Esophagus muscularis mucosa (tissue), 4 donors: Measurements from ENCODE around the gene KATNAL1. TPM values are rescaled to one million over a fixed set of nuclear protein-coding genes. Genes with fewer than 3 reads are reported as not detected.

Experiments
- DNase-seq: peaks from one replicate; pipeline ENCODE4 v3.0.0-alpha.2; 2017; ENCODE audit errors: extremely low spot score
- H3K27ac ChIP-seq, 4 donors: fragments of 200-600 bp; sonication (generic); replicated peaks in 1 of 4; 1 replicate in 3 of 4; 2 replicates in 1 of 4; pipeline ENCODE4 v1.5.1; 2016 to 2019; ENCODE audit warnings: mild to moderate bottlenecking in 1 of 4
- H3K27me3 ChIP-seq, 4 donors: fragments of 200-600 bp; sonication (generic); one replicate each; pipeline versions ENCODE4 v1.5.1 to v1.6.0; 2016 to 2019
- H3K36me3 ChIP-seq, 4 donors: fragments of 200-600 bp; sonication (generic); one replicate each; pipeline ENCODE4 v1.5.1; 2016 to 2019
- H3K4me1 ChIP-seq, 4 donors: fragments of 200-600 bp; sonication (generic); one replicate each; pipeline ENCODE4 v1.5.1; 2016 to 2019
- H3K4me3 ChIP-seq, 4 donors: fragments of 200-600 bp; sonication (generic); 1 replicate in 2 of 4; 2 replicates in 2 of 4; pipeline ENCODE4 v1.5.1; 2016 to 2019; ENCODE audit warnings: mild to moderate bottlenecking in 4 of 4, moderate library complexity in 1 of 4
- H3K9me3 ChIP-seq, 4 donors: fragments of 200-600 bp; sonication (generic); 1 replicate in 3 of 4; 2 replicates in 1 of 4; pipeline ENCODE4 v1.5.1; 2016 to 2019
- CTCF ChIP-seq, 3 experiments: fragments of 200-600 bp in 2 of 3; fragments of 450-650 bp in 1 of 3; sonication (generic) in 2 of 3; IDR thresholded peaks; one replicate each; pipeline ENCODE4 v1.5.1; 2017 to 2019; ENCODE audit warnings: antibody characterized with exemption in 3 of 3, mild to moderate bottlenecking in 2 of 3, moderate library complexity in 1 of 3
- EP300 ChIP-seq: sonication (generic); formaldehyde crosslinking; IDR thresholded peaks from one replicate; pipeline ENCODE4 v1.6.1; 2017; ENCODE audit warnings: antibody characterized with exemption
- POLR2A ChIP-seq: fragments of 450-650 bp; IDR thresholded peaks from one replicate; pipeline ENCODE4 v1.6.1; 2017; ENCODE audit warnings: antibody characterized with exemption, moderate library complexity, mild to moderate bottlenecking, low read depth
- POLR2AphosphoS5 ChIP-seq, 2 donors: sonication (generic); formaldehyde crosslinking; IDR thresholded peaks; one replicate each; pipeline ENCODE4 v1.6.1; 2017; ENCODE audit warnings: antibody characterized with exemption in 2 of 2
- WGBS: methylation state at CpG from one replicate; pipeline ENCODE4 v1.1.5; 2018; 5-methylcytosine and 5-hydroxymethylcytosine counted together
- intact Hi-C: fragments of 100-400 bp; cut with DNase I; formaldehyde crosslinking; loops from one replicate; pipeline ENCODE4 v1.15.1; 2023
- total RNA-seq, 4 donors: library from RNA; depleted of rRNA; stranded (reverse); fragments of >200 nt; gene quantifications; one replicate each; pipeline versions ENCODE4 v1.1.0 to v1.2.1, GENCODE V29; 2016

The KATNAL1 gene
- total RNA-seq, 4 donors from 2014 or later, result 30.6 to 43.0 (median 40.0) TPM

- 57% methylated on average over 3 of the region's 3 CpGs for WGBS
- intact Hi-C loops, result no loop called here
- TF ChIP-seq POLR2AphosphoS5 (IDR thresholded peaks at IDR 0.05) (no peak), CTCF (IDR thresholded peaks at IDR 0.05) (no peak), EP300 (no peak), POLR2A (no peak)
Measured at GRCh38 chr13:30333616-30334015, 26.3 kb upstream of the KATNAL1 start.

GRCh38 chr13:30332456-30333143, 25.2 kb upstream of the KATNAL1 start:
- Histone ChIP-seq H3K36me3 (no peaks in the 10 kb centered on the region), H3K27ac (peak overlapping the region in 3 of 4 donors; percentile 10 to 70 (median 40)), H3K4me3 (no peak overlapping the region), H3K9me3 (no peaks in the 10 kb centered on the region), H3K27me3 (no peaks in the 10 kb centered on the region), H3K4me1 (peaks cover 0 to 19% (median 14%) of the 10 kb centered on the region in 4 donors)
- intact Hi-C loops, result no loop called here
- TF ChIP-seq POLR2AphosphoS5 (IDR thresholded peaks at IDR 0.05) (no peak), EP300 (no peak), POLR2A (no peak), CTCF (IDR thresholded peaks at IDR 0.05) (no peak)
- no peak for DNase-seq
- WGBS, result 85% methylated on average over 4 of the region's 4 CpGs

More at GRCh38 chr13:30333616-30334015, 26.3 kb upstream of the KATNAL1 start:
- Histone ChIP-seq H3K27ac (no peak overlapping the region), H3K9me3 (no peaks in the 10 kb centered on the region), H3K4me1 (peaks cover 0 to 26% (median 22%) of the 10 kb centered on the region in 4 donors), H3K36me3 (no peaks in the 10 kb centered on the region), H3K4me3 (no peak overlapping the region), H3K27me3 (no peaks in the 10 kb centered on the region)
- no peak for DNase-seq

GRCh38 chr13:30331331-30331771, 24.0 kb upstream of the KATNAL1 start:
- intact Hi-C loops, result no loop called here
- no peaks in the 10 kb centered on the region for H3K9me3 ChIP-seq
- H3K4me3 ChIP-seq, result no peak overlapping the region
- peak overlapping the region; percentile 10 to 70 (median 30) for H3K27ac ChIP-seq
- H3K27me3 ChIP-seq, result no peaks in the 10 kb centered on the region
- WGBS, result 68% methylated on average over 5 of the region's 5 CpGs
- no peak for DNase-seq
- H3K4me1 ChIP-seq, result peaks cover 0 to 19% (median 14%) of the 10 kb centered on the region in 4 donors
- peak in 1 of 2 donors; percentile 40 for TF ChIP-seq POLR2AphosphoS5 (IDR thresholded peaks at IDR 0.05)
- no peak for TF ChIP-seq EP300
- H3K36me3 ChIP-seq, result no peaks in the 10 kb centered on the region

- 78% methylated on average over 2 of the region's 2 CpGs for WGBS
Measured at GRCh38 chr13:30329009-30329585, 21.7 kb upstream of the KATNAL1 start.

More at GRCh38 chr13:30329009-30329585, 21.7 kb upstream of the KATNAL1 start:
- peak; percentile 57 for DNase-seq
- H3K4me3 ChIP-seq, result no peak overlapping the region
- H3K9me3 ChIP-seq, result no peaks in the 10 kb centered on the region
- H3K27me3 ChIP-seq, result no peaks in the 10 kb centered on the region
- TF ChIP-seq POLR2A, result no peak
- no peak for TF ChIP-seq POLR2AphosphoS5 (IDR thresholded peaks at IDR 0.05)
- TF ChIP-seq CTCF (IDR thresholded peaks at IDR 0.05), result no peak
- intact Hi-C loops, result no loop called here
- no peaks in the 10 kb centered on the region for H3K36me3 ChIP-seq
- no peak overlapping the region for H3K27ac ChIP-seq
- peaks cover 0 to 19% (median 14%) of the 10 kb centered on the region in 4 donors for H3K4me1 ChIP-seq
